Testis (tissue), 3 donors: ENCODE measurements around the gene SDCCAG8. TPM values are rescaled to one million over a fixed set of nuclear protein-coding genes. Genes with fewer than 3 reads are reported as not detected.

ENCODE experiments used
- DNase-seq: peaks from one replicate; pipeline ENCODE4 v3.0.0-alpha.2; 2019
- H3K27ac ChIP-seq, 2 donors: fragments of 200-600 bp; sonication (generic); one replicate each; pipeline ENCODE4 v1.5.1; 2019
- H3K27me3 ChIP-seq: fragments of 200-600 bp; sonication (generic); one replicate; pipeline ENCODE4 v1.5.1; 2019
- H3K36me3 ChIP-seq: fragments of 200-600 bp; sonication (generic); one replicate; pipeline ENCODE4 v1.5.1; 2017; ENCODE audit warnings: low read depth; ENCODE audit errors: missing control alignments
- H3K4me1 ChIP-seq: fragments of 200-600 bp; sonication (generic); one replicate; pipeline ENCODE4 v1.5.1; 2019
- H3K4me3 ChIP-seq, 2 donors: fragments of 200-600 bp; sonication (generic); one replicate each; pipeline ENCODE4 v1.5.1; 2017 to 2019
- H3K9me3 ChIP-seq: fragments of 200-600 bp; sonication (generic); one replicate; pipeline ENCODE4 v1.5.1; 2017
- POLR2A ChIP-seq: fragments of 450-650 bp; IDR thresholded peaks from one replicate; pipeline ENCODE4 v1.6.1; 2017; ENCODE audit warnings: antibody characterized with exemption, mild to moderate bottlenecking, moderate library complexity
- WGBS, 2 donors: methylation state at CpG; one replicate each; pipeline ENCODE4 v1.1.5; 2018; 5-methylcytosine and 5-hydroxymethylcytosine counted together
- intact Hi-C: fragments of 100-400 bp; cut with DNase I; formaldehyde crosslinking; loops from one replicate; pipeline ENCODE4 v1.15.1; 2023; ENCODE audit warnings: low total_unique reads
- polyA plus RNA-seq: library from polyadenylated mRNA; stranded (reverse); fragments of 350-450 nt; fragmentation: Illumina TruSeq; extraction: RNeasy Lipid Tissue Mini Kit (QIAGEN cat#74804); gene quantifications from one replicate; pipeline ENCODE4 v1.2.3, GENCODE V29; 2014; ENCODE audit warnings: low read depth, low replicate concordance; ENCODE audit not compliant: insufficient read depth
- total RNA-seq, 2 donors: library from RNA; depleted of rRNA; stranded (reverse); fragments of >200 nt; gene quantifications; one replicate each; pipeline ENCODE4 v1.2.3, GENCODE V29; 2016
- TF ChIP-seq, protein P1 (sequence below), 3 experiments: fragments of 450-650 bp in 2 of 3; fragments of 200-600 bp in 1 of 3; sonication (generic) in 1 of 3; IDR thresholded peaks; one replicate each; pipeline ENCODE4 v1.5.1; 2016 to 2019; ENCODE audit warnings: antibody characterized with exemption in 3 of 3, mild to moderate bottlenecking in 2 of 3, moderate library complexity in 1 of 3

The SDCCAG8 gene
- total and polyA plus RNA-seq, 3 donors from 2014 or later, result 21.9 to 45.4 (median 40.6) TPM

DNA sequence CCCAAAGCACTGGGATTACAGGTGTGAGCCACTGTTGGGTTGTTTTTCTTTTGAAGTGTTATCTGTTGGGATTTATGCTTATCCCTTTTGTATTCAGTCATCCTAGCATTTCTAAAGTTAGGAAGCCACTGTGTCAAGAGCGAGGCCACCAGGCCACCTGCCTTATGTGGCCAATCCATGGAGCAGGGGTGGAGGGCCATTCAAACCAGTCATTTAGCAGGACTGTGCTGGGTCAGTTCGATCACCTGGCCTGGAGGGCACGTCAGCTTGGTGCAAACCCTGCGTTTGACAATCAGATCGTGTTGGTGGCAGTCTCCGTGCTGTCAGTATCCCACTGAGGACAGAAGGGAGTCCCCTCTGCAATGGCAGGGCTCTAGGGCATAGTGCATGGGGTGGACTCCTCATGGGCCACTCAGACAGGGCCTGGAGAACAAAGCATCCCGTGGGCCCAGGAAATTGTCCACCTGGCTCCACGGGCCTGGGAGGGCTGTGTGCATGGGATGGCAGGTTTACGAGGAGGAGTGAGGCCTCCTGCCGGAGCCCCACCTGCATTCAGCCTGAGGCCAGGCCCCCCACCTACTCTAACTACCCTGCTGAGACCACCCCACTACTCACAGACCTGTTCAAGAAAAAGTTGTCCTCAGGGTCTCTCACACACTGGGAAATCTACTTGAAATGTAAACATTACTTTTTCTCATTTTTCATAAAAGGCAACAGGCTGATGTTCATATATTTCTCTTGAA is 242.3 kb downstream of the SDCCAG8 start:
- H3K4me3 ChIP-seq, result no peak overlapping the region
- intact Hi-C loops, result no loop called here
- 95 to 100% methylated on average over 4 to 10 of the region's 10 CpGs for WGBS, 2 donors
- DNase-seq, result no peak
- no peaks in the 10 kb centered on the region for H3K9me3 ChIP-seq
- H3K36me3 ChIP-seq, result no peaks in the 10 kb centered on the region
- no peaks in the 10 kb centered on the region for H3K27me3 ChIP-seq
- H3K4me1 ChIP-seq, result no peaks in the 10 kb centered on the region
- TF ChIP-seq, protein P1, sequence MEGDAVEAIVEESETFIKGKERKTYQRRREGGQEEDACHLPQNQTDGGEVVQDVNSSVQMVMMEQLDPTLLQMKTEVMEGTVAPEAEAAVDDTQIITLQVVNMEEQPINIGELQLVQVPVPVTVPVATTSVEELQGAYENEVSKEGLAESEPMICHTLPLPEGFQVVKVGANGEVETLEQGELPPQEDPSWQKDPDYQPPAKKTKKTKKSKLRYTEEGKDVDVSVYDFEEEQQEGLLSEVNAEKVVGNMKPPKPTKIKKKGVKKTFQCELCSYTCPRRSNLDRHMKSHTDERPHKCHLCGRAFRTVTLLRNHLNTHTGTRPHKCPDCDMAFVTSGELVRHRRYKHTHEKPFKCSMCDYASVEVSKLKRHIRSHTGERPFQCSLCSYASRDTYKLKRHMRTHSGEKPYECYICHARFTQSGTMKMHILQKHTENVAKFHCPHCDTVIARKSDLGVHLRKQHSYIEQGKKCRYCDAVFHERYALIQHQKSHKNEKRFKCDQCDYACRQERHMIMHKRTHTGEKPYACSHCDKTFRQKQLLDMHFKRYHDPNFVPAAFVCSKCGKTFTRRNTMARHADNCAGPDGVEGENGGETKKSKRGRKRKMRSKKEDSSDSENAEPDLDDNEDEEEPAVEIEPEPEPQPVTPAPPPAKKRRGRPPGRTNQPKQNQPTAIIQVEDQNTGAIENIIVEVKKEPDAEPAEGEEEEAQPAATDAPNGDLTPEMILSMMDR (IDR thresholded peaks at IDR 0.05), result no peak
- H3K27ac ChIP-seq, result no peak overlapping the region

DNA sequence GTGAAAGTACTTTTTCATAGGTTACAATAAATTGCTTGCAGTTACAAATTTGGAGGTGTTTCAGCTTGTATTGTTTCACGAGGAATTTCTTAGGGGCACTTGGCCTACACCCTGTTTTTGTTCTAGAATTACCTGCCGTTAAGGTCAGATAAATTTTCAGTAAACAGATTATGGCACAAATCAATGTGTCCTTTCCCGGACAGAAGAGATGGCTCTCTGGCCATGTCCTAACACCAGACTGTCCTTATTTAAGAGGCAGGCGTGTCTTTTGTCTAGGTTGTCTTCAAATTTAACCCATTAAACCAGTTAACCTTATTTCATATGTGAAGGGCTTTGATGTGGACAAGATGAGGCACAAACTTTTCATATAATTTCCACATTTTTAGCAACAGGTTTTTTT is 243.4 kb downstream of the SDCCAG8 start:
- intact Hi-C loops, result no loop called here
- Histone ChIP-seq H3K36me3 (no peaks in the 10 kb centered on the region), H3K27me3 (no peaks in the 10 kb centered on the region), H3K27ac (no peak overlapping the region), H3K4me3 (no peak overlapping the region), H3K9me3 (no peaks in the 10 kb centered on the region), H3K4me1 (no peaks in the 10 kb centered on the region)
- no peak for DNase-seq
- TF ChIP-seq, protein P1 (IDR thresholded peaks at IDR 0.05), result no peak
- no peak for TF ChIP-seq POLR2A
- 81 to 86% methylated on average over 4 of the region's 4 CpGs for WGBS, 2 donors

DNA sequence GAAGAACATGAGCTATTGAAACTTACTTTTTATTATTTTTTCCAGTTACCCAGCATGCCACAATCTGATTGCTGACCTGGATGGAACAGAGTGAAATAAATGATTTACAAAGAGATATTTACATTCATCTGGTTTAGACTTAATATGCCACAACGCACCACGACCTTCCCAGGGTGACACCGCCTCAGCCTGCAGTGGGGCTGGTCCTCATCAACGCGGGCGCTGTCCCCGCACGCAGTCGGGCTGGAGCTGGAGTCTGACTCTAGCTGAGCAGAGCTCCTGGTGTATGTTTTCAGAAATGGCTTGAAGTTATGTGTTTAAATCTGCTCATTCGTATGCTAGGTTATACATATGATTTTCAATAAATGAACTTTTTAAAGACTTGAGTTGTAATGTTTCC is 243.9 kb downstream of the SDCCAG8 start:
- no peaks in the 10 kb centered on the region for H3K36me3 ChIP-seq
- TF ChIP-seq POLR2A, result no peak
- TF ChIP-seq, protein P1 (IDR thresholded peaks at IDR 0.05), result no peak
- intact Hi-C loops, result no loop called here

DNA sequence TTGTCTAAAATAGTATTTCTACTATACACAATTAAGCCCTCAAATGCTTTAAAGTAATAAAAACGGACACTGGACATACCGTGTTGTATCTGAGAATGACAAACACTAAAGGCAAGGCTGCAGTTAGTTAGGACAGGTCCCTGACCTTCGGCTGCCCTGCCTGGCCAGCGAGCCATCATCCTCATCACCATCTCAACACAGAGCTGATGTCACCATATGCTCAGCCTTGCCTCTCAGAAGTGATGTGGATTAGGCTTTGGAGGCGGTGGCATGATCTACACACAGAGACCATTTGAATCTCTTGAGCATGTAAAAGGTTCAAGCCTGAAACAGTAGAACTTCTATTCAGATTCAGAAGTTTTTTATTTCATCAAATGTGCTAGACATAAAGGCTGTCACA is 244.7 kb downstream of the SDCCAG8 start:
- intact Hi-C loops, result no loop called here
- DNase-seq, result no peak

More for the DNA sequence above, 243.9 kb downstream of the SDCCAG8 start:
- DNase-seq, result no peak
- Histone ChIP-seq H3K27ac (no peak overlapping the region), H3K4me3 (no peak overlapping the region), H3K27me3 (no peaks in the 10 kb centered on the region), H3K9me3 (no peaks in the 10 kb centered on the region), H3K4me1 (no peaks in the 10 kb centered on the region)
- WGBS, 2 donors, result 94% methylated on average over 10 of the region's 10 CpGs

More for the DNA sequence above, 244.7 kb downstream of the SDCCAG8 start:
- Histone ChIP-seq H3K4me1 (no peaks in the 10 kb centered on the region), H3K27me3 (no peaks in the 10 kb centered on the region), H3K36me3 (no peaks in the 10 kb centered on the region), H3K9me3 (no peaks in the 10 kb centered on the region), H3K27ac (no peak overlapping the region), H3K4me3 (no peak overlapping the region)
- WGBS, 2 donors, result 77 to 86% methylated on average over 5 of the region's 5 CpGs
- TF ChIP-seq, protein P1 (IDR thresholded peaks at IDR 0.05), result no peak
- no peak for TF ChIP-seq POLR2A
